ENCODE data around the gene PLA1A. TPM values are rescaled to one million over a fixed set of nuclear protein-coding genes. Genes with fewer than 3 reads are reported as not detected.

PLA1A gene
- total and polyA plus RNA-seq, 8 donors, result 0.95 to 3.6 (median 1.3) TPM

- intact Hi-C loops (cut with DNase I), result no loop called here
- WGBS, 2 donors, result 82 to 84% methylated on average over 8 of the region's 8 CpGs
- Histone ChIP-seq H3K4me1 (no peaks in the 10 kb centered on the region), H3K36me3 (no peaks in the 10 kb centered on the region), H3K9me3 (no peaks in the 10 kb centered on the region), H3K4me3 (no peak overlapping the region), H3K27me3 (no peaks in the 10 kb centered on the region), H3K27ac (no peak overlapping the region)
- DNase-seq (no peak), ATAC-seq (no peak), FAIRE-seq (no peak)
- TF ChIP-seq, protein P1, sequence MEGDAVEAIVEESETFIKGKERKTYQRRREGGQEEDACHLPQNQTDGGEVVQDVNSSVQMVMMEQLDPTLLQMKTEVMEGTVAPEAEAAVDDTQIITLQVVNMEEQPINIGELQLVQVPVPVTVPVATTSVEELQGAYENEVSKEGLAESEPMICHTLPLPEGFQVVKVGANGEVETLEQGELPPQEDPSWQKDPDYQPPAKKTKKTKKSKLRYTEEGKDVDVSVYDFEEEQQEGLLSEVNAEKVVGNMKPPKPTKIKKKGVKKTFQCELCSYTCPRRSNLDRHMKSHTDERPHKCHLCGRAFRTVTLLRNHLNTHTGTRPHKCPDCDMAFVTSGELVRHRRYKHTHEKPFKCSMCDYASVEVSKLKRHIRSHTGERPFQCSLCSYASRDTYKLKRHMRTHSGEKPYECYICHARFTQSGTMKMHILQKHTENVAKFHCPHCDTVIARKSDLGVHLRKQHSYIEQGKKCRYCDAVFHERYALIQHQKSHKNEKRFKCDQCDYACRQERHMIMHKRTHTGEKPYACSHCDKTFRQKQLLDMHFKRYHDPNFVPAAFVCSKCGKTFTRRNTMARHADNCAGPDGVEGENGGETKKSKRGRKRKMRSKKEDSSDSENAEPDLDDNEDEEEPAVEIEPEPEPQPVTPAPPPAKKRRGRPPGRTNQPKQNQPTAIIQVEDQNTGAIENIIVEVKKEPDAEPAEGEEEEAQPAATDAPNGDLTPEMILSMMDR (IDR thresholded peaks at IDR 0.05), result no peak
Measured at GRCh38 chr3:119625451-119626153, 27.9 kb downstream of the PLA1A start.

GRCh38 chr3:119626196-119626595, 28.5 kb downstream of the PLA1A start:
- no peak for FAIRE-seq
- ATAC-seq, result no peak
- no peak for DNase-seq
- Histone ChIP-seq H3K27ac (no peak overlapping the region), H3K4me3 (no peak overlapping the region), H3K9me3 (no peaks in the 10 kb centered on the region), H3K27me3 (no peaks in the 10 kb centered on the region), H3K4me1 (peaks cover 0 to under 1% (median 0%) of the 10 kb centered on the region in 3 donors), H3K36me3 (no peaks in the 10 kb centered on the region)
- TF ChIP-seq, protein P1 (IDR thresholded peaks at IDR 0.05), result no peak
- intact Hi-C loops (cut with DNase I), result no loop called here
- WGBS, 2 donors, result 97 to 100% methylated on average over 1 of the region's 1 CpG

DNA sequence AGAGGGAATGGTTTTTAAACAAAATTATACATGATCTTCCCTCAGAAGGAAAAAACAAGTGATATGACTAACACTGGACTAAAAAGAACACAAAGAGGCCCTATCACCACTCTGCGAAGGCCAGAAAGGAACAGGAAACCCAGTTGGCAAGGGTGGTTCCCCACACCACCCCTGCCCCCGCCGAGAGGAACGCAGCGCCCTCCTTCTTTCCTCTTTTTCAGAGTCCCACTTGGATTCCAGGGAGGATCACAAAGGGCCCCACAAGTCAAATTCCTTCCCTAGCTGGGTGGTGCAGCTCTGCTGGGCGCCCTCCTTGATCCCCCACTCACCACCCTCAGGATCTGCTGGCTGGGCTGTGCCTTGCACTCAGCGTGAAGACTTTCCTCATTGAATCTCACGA, 29.8 kb downstream of the PLA1A start:
- H3K27ac ChIP-seq, result no peak overlapping the region
- TF ChIP-seq, protein P1 (IDR thresholded peaks at IDR 0.05), result no peak
- H3K9me3 ChIP-seq, result no peaks in the 10 kb centered on the region
- 76 to 78% methylated on average over 8 of the region's 8 CpGs for WGBS, 2 donors
- intact Hi-C loops (cut with DNase I), result no loop called here
- H3K4me3 ChIP-seq, result no peak overlapping the region
- H3K27me3 ChIP-seq, result no peaks in the 10 kb centered on the region
- H3K4me1 ChIP-seq, result peaks cover 0 to 9% (median 5%) of the 10 kb centered on the region in 3 donors
- DNase-seq (no peak), FAIRE-seq (no peak), ATAC-seq (peak in 2 of 4 donors; percentile 22 to 58)
- H3K36me3 ChIP-seq, result no peaks in the 10 kb centered on the region

DNA sequence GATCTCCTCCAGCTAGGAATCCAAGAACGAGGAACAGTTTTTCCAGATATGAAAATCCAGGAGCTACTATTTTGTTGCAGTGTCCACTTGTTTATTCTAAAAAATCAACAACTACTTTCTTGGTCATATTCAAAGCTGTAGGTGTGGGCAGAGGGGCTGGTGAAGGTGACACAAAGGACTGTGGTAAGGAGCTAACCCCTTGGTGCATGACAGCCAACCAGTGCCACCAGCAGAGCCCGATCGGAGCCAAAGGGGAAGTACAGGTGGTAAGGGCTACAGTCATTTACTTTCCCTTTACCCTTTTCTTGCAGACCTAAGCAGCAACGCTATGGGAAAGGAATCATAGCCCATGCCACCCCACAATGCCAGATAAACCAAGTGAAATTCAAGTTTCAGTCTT, 30.7 kb downstream of the PLA1A start:
- Histone ChIP-seq H3K4me1 (peaks cover 0 to 13% (median 7%) of the 10 kb centered on the region in 3 donors), H3K36me3 (no peaks in the 10 kb centered on the region), H3K27ac (no peak overlapping the region), H3K27me3 (no peaks in the 10 kb centered on the region), H3K4me3 (no peak overlapping the region), H3K9me3 (no peaks in the 10 kb centered on the region)
- intact Hi-C loops (cut with DNase I), result no loop called here
- FAIRE-seq, result no peak
- no peak for DNase-seq
- no peak for ATAC-seq
- TF ChIP-seq, protein P1 (IDR thresholded peaks at IDR 0.05), result no peak
- WGBS, 2 donors, result 83 to 91% methylated on average over 4 of the region's 4 CpGs

- DNase-seq (no peak), ATAC-seq (peak in 1 of 4 donors; percentile 3), FAIRE-seq (no peak)
- WGBS, 2 donors, result 68 to 77% methylated on average over 1 of the region's 1 CpG
- Histone ChIP-seq H3K9me3 (no peaks in the 10 kb centered on the region), H3K27me3 (no peaks in the 10 kb centered on the region), H3K27ac (no peak overlapping the region), H3K36me3 (no peaks in the 10 kb centered on the region), H3K4me3 (no peak overlapping the region), H3K4me1 (peaks cover 0 to 13% (median 7%) of the 10 kb centered on the region in 3 donors)
- TF ChIP-seq, protein P1 (IDR thresholded peaks at IDR 0.05), result no peak
- intact Hi-C loops (cut with DNase I), result no loop called here
Measured at GRCh38 chr3:119628816-119629445, 31.2 kb downstream of the PLA1A start.
